K562 (cell line): ENCODE results near the gene ERC2.

Experiments used
- EZH2 ChIP-seq: IDR thresholded peaks from 2 replicates; pipeline ENCODE4 v1.6.1; 2012; ENCODE audit warnings: low read depth, mild to moderate bottlenecking, inconsistent platforms, low read length, borderline replicate concordance
- GATA2 ChIP-seq: sonication (generic); formaldehyde crosslinking; IDR thresholded peaks from 2 replicates; pipeline ENCODE4 v1.4.0; 2020; ENCODE audit warnings: mild to moderate bottlenecking, missing genetic modification reagents
- KLF6 ChIP-seq: fragments of 250-450 bp; sonication (Bioruptor Pico); IDR thresholded peaks from 2 replicates; pipeline ENCODE4 v1.4.0; 2020; ENCODE audit warnings: mild to moderate bottlenecking, moderate library complexity, borderline replicate concordance
- PCBP1 ChIP-seq: fragments of 200-400 bp; formaldehyde crosslinking; IDR thresholded peaks from 2 replicates; pipeline ENCODE4 v1.6.1; 2018; ENCODE audit warnings: mild to moderate bottlenecking, low read depth, low read length; ENCODE audit not compliant: poor library complexity, severe bottlenecking
- YY1 ChIP-seq, 3 experiments: IDR thresholded peaks; 2 replicates each; pipeline ENCODE4 v1.6.1; 2011; ENCODE audit warnings: low read length in 2 of 3, mild to moderate bottlenecking in 2 of 3, moderate library complexity in 2 of 3, borderline replicate concordance in 1 of 3, control low read depth in 1 of 3, low read depth in 1 of 3; ENCODE audit not compliant: insufficient read depth in 3 of 3, insufficient replicate concordance in 2 of 3, control insufficient read depth in 1 of 3, insufficient read length in 1 of 3; ENCODE audit errors: extremely low read depth in 1 of 3
- ZNF175 ChIP-seq: fragments of 200-800 bp; sonication (Bioruptor generic); IDR thresholded peaks from 2 replicates; pipeline ENCODE4 v1.6.1; 2016; ENCODE audit warnings: low read depth, mild to moderate bottlenecking, missing genetic modification characterization, missing compliant biosample characterization
- ZNF274 ChIP-seq: IDR thresholded peaks from 2 replicates; pipeline ENCODE4 v1.6.1; 2011; ENCODE audit warnings: low read depth, mild to moderate bottlenecking, low read length, moderate library complexity, borderline replicate concordance
- TF ChIP-seq, protein P1 (sequence below), 3 experiments: IDR thresholded peaks in 2 of 3; conservative IDR thresholded peaks in 1 of 3; 2 replicates each; pipeline ENCODE4 v1.5.1; 2011 to 2012; ENCODE audit warnings: low read length in 3 of 3, mild to moderate bottlenecking in 3 of 3, control low read depth in 2 of 3, improper control_type of control experiment in 1 of 3, inconsistent platforms in 1 of 3, low read depth in 1 of 3, mixed read lengths in 1 of 3, moderate library complexity in 1 of 3; ENCODE audit not compliant: insufficient read depth in 2 of 3
- TF ChIP-seq, protein P2 (sequence below), 2 experiments: fragments of 150-350 bp in 1 of 2; IDR thresholded peaks; 2 replicates each; pipeline ENCODE4 v1.6.1; 2012 to 2016; ENCODE audit warnings: low read depth in 2 of 2, low read length in 2 of 2, mild to moderate bottlenecking in 1 of 2, moderate library complexity in 1 of 2

DNA sequence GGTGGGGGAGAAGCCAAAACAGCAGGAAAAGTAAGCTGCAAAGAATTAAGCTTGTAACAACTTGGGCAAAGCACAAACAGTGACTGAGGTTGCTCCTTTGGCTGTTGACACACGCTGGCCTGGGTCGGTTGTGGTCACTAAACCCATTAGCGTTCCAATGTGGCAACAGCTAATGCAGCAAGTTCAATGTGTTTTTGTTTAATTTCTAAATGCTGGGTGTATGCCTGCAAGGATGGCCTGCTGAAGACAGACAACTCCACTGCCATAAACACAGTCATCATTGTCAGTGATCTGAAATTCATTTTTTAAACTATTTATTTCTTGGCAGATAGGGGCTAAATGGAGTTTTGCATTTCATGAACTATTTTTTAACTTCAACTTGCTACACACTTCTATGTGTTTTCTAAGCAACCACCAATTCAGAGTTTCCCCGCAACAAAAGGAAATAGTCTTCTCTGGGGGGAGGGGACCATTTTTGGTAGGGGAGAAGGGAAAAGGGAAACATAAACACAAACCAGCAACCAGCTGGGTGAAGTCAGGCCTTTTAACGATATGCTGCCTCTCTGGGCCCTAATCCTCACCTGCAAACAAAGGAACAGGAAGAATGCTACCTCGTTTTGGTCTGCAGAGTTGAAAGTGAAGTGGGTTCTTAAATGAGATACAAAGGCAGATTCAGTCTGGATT lies 946.4 kb downstream of the ERC2 start:
- TF ChIP-seq KLF6 (no peak), ZNF175 (CRISPR knock-in tag) (no peak), YY1 (IDR thresholded peaks at IDR 0.05; ENCODE audit: borderline replicate concordance in 1 of 3, control insufficient read depth in 1 of 3, extremely low read depth in 1 of 3, insufficient read depth in 3 of 3, insufficient read length in 1 of 3, insufficient replicate concordance in 2 of 3, low read depth in 1 of 3, low read length in 2 of 3) (no peak), ZNF274 (no peak), EZH2 (no peak), GATA2 (CRISPR knock-in tag) (no peak), PCBP1 (no peak)
- TF ChIP-seq, protein P1, sequence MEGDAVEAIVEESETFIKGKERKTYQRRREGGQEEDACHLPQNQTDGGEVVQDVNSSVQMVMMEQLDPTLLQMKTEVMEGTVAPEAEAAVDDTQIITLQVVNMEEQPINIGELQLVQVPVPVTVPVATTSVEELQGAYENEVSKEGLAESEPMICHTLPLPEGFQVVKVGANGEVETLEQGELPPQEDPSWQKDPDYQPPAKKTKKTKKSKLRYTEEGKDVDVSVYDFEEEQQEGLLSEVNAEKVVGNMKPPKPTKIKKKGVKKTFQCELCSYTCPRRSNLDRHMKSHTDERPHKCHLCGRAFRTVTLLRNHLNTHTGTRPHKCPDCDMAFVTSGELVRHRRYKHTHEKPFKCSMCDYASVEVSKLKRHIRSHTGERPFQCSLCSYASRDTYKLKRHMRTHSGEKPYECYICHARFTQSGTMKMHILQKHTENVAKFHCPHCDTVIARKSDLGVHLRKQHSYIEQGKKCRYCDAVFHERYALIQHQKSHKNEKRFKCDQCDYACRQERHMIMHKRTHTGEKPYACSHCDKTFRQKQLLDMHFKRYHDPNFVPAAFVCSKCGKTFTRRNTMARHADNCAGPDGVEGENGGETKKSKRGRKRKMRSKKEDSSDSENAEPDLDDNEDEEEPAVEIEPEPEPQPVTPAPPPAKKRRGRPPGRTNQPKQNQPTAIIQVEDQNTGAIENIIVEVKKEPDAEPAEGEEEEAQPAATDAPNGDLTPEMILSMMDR (IDR thresholded peaks at IDR 0.05 in 2 of 3, conservative IDR thresholded peaks at IDR 0.05 in 1 of 3; ENCODE audit: insufficient read depth in 2 of 3, low read depth in 1 of 3, low read length in 3 of 3): no peak
- TF ChIP-seq, protein P2, sequence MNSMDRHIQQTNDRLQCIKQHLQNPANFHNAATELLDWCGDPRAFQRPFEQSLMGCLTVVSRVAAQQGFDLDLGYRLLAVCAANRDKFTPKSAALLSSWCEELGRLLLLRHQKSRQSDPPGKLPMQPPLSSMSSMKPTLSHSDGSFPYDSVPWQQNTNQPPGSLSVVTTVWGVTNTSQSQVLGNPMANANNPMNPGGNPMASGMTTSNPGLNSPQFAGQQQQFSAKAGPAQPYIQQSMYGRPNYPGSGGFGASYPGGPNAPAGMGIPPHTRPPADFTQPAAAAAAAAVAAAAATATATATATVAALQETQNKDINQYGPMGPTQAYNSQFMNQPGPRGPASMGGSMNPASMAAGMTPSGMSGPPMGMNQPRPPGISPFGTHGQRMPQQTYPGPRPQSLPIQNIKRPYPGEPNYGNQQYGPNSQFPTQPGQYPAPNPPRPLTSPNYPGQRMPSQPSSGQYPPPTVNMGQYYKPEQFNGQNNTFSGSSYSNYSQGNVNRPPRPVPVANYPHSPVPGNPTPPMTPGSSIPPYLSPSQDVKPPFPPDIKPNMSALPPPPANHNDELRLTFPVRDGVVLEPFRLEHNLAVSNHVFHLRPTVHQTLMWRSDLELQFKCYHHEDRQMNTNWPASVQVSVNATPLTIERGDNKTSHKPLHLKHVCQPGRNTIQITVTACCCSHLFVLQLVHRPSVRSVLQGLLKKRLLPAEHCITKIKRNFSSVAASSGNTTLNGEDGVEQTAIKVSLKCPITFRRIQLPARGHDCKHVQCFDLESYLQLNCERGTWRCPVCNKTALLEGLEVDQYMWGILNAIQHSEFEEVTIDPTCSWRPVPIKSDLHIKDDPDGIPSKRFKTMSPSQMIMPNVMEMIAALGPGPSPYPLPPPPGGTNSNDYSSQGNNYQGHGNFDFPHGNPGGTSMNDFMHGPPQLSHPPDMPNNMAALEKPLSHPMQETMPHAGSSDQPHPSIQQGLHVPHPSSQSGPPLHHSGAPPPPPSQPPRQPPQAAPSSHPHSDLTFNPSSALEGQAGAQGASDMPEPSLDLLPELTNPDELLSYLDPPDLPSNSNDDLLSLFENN (IDR thresholded peaks at IDR 0.05; ENCODE audit: low read depth in 2 of 2, low read length in 2 of 2): no peak
